Eye (tissue), 1 donor: ENCODE measurements around the gene COL5A2.

Experiments used
- DNase-seq: peaks from one replicate; pipeline ENCODE4 v3.0.0-alpha.2; 2015

Gene COL5A2

GRCh38 chr2:189179570-189179950 lies at the start of gene COL5A2:
COL5A2 (minus strand) TSS chr2:189179761; CDS start chr2:189179604, 157 bp downstream.
- DNase-seq: peak; percentile 81

- no peak for DNase-seq
Observed at GRCh38 chr2:189226017-189226416, 46.5 kb upstream of the COL5A2 start.

- DNase-seq: no peak
Observed at GRCh38 chr2:189225032-189225431, 45.5 kb upstream of the COL5A2 start.

GRCh38 chr2:189222468-189223105 lies 43.0 kb upstream of the COL5A2 start:
- DNase-seq: no peak

DNA sequence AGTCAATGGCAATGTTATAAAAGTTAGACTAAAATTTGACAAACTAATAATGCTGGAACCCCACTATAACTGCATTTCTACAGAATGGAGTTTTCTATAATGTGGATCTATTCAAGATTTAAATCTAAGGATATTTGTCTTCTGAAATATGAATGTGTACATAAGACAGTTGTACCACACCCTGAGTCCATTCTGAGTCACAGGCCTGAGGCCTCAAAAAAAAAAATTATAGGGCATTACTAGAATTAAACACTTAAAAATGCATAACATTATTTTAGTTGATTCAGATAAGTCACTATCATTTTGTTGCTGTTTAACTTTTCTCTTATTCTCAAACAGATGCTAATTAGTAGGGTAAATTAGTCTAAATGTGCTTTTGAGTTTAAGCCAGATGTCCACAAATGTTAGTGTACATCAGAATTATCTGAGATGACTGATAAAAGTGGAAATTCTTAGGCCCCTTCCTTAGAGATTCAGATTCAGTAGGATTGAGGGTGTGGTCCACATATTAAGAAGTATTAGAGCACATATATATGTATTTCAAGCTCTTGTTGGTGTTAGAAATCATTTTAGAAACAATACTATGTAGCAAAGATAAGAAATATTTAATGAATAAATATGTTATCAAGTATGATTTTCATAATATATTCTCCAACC lies 42.4 kb upstream of the COL5A2 start:
- no peak for DNase-seq

DNA sequence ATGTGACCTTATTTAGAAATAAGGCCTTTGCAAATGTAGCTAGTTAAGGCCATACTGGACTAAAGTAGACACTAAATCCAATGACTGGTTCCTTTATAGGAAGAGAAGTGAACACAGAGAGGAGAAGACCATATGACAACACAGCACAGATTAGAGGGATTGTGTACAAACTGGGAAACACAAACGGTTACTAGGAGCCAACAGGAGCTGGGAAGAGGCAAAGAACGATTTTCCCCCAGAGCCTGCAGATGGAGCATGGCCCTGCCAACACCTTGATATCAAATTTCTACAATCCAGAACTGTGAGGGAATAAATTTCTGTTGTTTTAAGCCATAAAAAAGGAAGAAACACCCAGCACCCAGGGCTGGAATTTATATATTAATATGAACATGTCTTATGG lies 38.7 kb upstream of the COL5A2 start:
- no peak for DNase-seq

GRCh38 chr2:189217541-189217940 lies 38.0 kb upstream of the COL5A2 start:
- no peak for DNase-seq

GRCh38 chr2:189217051-189217450 lies 37.5 kb upstream of the COL5A2 start:
- DNase-seq: no peak

DNA sequence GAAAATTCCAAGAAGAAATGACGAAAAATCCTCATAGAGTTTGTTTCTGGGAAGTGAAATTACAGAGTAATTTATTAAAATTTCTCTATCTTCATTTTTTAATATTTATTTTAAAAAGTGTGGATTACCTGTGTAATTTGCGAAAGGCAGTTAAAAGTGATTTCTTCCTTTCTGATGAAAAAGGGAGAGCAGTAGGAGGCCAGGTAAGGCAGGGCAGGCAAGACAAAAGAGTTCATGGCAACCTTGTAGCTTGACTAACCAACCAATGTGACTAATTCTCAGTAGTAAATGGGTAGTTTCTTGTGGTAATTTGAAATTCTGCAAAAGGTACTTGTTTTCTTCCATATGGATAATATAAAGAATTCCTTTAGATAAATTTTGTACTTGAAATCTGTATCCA lies 34.9 kb upstream of the COL5A2 start:
- DNase-seq: no peak

GRCh38 chr2:189213250-189213649 lies 33.7 kb upstream of the COL5A2 start:
- no peak for DNase-seq

- peak; percentile 70 for DNase-seq
Observed at GRCh38 chr2:189210250-189211087, 30.9 kb upstream of the COL5A2 start.

DNA sequence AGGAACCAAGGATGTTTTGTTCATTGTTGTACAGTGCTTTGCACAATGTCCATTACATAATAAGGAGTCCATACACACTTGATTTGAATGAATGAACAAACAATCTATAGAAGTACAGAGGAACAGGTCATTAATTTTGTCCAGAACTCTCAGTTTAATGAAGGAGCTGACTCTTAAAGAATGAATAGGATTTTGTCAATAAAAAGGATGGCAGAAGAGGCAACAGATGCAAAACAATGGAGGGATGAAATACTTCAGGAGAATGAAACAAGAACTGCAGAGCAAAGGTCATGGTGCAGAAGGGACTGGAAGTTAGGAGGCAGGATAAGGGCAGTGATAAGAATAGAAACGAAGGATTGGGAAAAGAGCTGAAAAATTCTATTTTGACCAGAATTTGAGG lies 28.7 kb upstream of the COL5A2 start:
- no peak for DNase-seq

- no peak for DNase-seq
Observed at GRCh38 chr2:189204322-189204941, 24.9 kb upstream of the COL5A2 start.

- DNase-seq: no peak
Observed at GRCh38 chr2:189203177-189203799, 23.7 kb upstream of the COL5A2 start.

GRCh38 chr2:189199797-189200196 lies 20.2 kb upstream of the COL5A2 start:
- no peak for DNase-seq

DNA sequence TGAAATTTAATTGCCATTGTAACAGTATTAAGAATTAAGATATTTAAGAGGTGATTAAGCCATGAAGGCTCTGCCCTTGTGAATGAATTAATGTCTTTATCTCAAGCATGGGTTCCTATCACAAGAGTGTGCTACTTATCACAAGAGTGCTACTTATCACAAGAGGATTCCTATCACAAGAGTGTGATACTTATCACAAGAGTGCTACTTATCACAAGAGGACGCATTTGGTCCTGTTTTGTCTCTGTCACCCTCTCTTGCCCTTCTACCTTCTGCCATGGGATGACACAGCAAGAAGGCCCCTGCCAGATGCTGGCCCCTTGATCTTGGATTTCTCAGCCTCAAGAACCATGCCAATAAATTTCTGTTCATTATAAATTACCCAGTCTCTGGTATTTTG lies 13.2 kb upstream of the COL5A2 start:
- DNase-seq: no peak

DNA sequence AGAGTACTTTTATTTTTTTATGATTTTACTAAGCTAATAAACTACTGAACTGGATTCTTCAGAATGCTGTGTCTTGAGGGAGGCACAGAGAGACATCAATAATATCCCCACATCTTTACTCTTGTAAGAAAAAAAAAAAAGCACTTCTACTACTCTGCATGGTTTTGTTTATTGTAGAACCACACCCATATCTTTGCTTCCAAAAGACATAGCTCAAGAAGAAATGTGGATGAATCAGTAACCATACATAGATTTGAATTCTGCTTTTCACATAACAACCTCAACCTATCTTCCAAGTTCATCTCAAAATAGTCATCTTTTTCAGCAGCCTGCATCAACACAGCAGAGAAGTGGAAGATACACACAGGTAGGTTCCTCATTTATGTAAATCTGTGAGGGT lies 12.2 kb upstream of the COL5A2 start:
- DNase-seq: no peak

DNA sequence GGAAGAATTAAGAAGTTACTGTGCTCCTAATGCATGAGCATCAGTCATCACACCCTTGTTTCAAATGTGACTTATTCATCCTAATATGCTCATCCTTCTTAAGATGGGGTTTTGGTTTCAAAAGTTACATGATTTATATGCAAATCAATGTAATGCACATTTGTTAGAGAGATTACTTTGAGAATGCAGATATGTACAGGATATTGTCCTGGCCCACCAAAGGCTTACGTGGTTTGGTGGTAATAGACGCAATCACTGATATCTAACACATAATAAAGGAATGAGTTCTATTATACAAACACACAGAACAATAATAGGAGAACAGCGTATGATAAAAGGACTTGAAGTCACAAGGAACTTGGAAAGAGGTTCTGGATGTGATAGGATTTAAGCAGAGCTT lies 11.1 kb upstream of the COL5A2 start:
- no peak for DNase-seq

GRCh38 chr2:189188115-189188805 lies 8.7 kb upstream of the COL5A2 start:
- DNase-seq: no peak

- no peak for DNase-seq
Observed at GRCh38 chr2:189183170-189183569, 3.6 kb upstream of the COL5A2 start.

GRCh38 chr2:189181706-189182105 lies 2.1 kb upstream of the COL5A2 start:
- no peak for DNase-seq
